ENCODE measurements around the gene ZFP64.

The ZFP64 gene

DNA sequence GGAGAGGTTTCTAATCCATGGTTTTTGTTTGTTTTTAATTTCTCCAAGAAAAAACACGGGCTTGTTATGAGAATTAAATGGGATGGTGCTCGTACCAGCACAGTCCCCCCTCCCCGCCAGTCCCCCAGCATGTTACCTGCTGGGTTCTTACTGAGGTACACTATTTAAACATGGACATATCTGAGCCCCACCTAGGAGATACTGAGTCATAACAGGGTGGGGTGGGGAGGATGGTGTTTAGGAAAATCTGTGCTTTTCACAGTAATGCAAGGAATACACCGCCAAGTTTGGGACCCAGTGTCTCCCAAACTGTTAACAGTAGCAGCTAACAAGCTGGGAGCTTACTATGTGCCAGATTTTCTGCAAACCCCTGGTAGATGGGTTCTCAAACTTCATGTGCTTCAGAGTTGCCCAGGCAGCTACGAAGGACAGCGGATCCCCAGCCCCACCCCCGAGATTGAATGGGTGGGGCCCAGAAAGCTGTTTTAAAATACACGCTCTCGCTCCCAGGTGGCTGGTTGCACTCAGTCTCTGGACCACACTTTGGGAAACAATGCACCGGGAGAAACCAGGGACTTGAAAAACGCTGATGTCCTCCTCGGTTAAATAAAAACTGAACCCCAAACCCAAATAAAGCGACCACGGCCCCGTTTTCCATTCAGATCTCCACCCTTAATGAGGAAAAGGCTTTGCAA lies 995 bp downstream of the ZFP64 start:
- Histone ChIP-seq H3K4me1 (ENCODE audit: control insufficient read depth, insufficient read depth, low read length) (peaks cover 5% of the 10 kb centered on the region; the same call in 1 of the 2 replicates), H3K9me3 (ENCODE audit: control insufficient read depth, insufficient read depth, low read depth, low read length) (no peaks in the 10 kb centered on the region), H3K27ac (ENCODE audit: extremely low read depth, low read depth, low read length) (peak overlapping the region; percentile 95), H3K36me3 (ENCODE audit: control insufficient read depth in 2 of 2, insufficient read depth in 1 of 2, low read length in 2 of 2) (peaks cover 1 to 14% of the 10 kb centered on the region in 2 experiments; a peak in 2 of 3 replicates), H3K4me3 (ENCODE audit: low read depth, low read length) (peak overlapping the region; percentile 94)
- POLR2A ChIA-PET, result no interaction called here
- TF ChIP-seq ZNF335 (tag by site-specific recombination; conservative IDR thresholded peaks at IDR 0.05) (peak; percentile 62), ZFP69B (tag by site-specific recombination; IDR thresholded peaks at IDR 0.05) (peak; percentile 95), ZNF146 (tag by site-specific recombination; IDR thresholded peaks at IDR 0.05) (no peak), KLF9 (tag by site-specific recombination; IDR thresholded peaks at IDR 0.05; ENCODE audit: low read depth) (peak; percentile 77), ZIC2 (tag by site-specific recombination; IDR thresholded peaks at IDR 0.05) (peak; percentile 49; the same call in 1 of the 2 replicates), KLF1 (tag by site-specific recombination; IDR thresholded peaks at IDR 0.05) (peak; percentile 60; the same call in 1 of the 2 replicates), ZFHX2 (tag by site-specific recombination; conservative IDR thresholded peaks at IDR 0.05) (no peak), ZSCAN30 (tag by site-specific recombination; IDR thresholded peaks at IDR 0.05) (no peak)
- TF ChIP-seq, protein P1, sequence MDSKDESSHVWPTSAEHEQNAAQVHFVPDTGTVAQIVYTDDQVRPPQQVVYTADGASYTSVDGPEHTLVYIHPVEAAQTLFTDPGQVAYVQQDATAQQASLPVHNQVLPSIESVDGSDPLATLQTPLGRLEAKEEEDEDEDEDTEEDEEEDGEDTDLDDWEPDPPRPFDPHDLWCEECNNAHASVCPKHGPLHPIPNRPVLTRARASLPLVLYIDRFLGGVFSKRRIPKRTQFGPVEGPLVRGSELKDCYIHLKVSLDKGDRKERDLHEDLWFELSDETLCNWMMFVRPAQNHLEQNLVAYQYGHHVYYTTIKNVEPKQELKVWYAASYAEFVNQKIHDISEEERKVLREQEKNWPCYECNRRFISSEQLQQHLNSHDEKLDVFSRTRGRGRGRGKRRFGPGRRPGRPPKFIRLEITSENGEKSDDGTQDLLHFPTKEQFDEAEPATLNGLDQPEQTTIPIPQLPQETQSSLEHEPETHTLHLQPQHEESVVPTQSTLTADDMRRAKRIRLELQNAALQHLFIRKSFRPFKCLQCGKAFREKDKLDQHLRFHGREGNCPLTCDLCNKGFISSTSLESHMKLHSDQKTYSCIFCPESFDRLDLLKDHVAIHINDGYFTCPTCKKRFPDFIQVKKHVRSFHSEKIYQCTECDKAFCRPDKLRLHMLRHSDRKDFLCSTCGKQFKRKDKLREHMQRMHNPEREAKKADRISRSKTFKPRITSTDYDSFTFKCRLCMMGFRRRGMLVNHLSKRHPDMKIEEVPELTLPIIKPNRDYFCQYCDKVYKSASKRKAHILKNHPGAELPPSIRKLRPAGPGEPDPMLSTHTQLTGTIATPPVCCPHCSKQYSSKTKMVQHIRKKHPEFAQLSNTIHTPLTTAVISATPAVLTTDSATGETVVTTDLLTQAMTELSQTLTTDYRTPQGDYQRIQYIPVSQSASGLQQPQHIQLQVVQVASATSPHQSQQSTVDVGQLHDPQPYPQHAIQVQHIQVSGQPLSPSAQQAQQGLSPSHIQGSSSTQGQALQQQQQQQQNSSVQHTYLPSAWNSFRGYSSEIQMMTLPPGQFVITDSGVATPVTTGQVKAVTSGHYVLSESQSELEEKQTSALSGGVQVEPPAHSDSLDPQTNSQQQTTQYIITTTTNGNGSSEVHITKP (tag by site-specific recombination; IDR thresholded peaks at IDR 0.05), result peak; percentile 28; the same call in 1 of the 2 replicates
- TF ChIP-seq, protein P2, sequence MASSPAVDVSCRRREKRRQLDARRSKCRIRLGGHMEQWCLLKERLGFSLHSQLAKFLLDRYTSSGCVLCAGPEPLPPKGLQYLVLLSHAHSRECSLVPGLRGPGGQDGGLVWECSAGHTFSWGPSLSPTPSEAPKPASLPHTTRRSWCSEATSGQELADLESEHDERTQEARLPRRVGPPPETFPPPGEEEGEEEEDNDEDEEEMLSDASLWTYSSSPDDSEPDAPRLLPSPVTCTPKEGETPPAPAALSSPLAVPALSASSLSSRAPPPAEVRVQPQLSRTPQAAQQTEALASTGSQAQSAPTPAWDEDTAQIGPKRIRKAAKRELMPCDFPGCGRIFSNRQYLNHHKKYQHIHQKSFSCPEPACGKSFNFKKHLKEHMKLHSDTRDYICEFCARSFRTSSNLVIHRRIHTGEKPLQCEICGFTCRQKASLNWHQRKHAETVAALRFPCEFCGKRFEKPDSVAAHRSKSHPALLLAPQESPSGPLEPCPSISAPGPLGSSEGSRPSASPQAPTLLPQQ (tag by site-specific recombination; IDR thresholded peaks at IDR 0.05), result peak; percentile 94
- TF ChIP-seq, protein P3, sequence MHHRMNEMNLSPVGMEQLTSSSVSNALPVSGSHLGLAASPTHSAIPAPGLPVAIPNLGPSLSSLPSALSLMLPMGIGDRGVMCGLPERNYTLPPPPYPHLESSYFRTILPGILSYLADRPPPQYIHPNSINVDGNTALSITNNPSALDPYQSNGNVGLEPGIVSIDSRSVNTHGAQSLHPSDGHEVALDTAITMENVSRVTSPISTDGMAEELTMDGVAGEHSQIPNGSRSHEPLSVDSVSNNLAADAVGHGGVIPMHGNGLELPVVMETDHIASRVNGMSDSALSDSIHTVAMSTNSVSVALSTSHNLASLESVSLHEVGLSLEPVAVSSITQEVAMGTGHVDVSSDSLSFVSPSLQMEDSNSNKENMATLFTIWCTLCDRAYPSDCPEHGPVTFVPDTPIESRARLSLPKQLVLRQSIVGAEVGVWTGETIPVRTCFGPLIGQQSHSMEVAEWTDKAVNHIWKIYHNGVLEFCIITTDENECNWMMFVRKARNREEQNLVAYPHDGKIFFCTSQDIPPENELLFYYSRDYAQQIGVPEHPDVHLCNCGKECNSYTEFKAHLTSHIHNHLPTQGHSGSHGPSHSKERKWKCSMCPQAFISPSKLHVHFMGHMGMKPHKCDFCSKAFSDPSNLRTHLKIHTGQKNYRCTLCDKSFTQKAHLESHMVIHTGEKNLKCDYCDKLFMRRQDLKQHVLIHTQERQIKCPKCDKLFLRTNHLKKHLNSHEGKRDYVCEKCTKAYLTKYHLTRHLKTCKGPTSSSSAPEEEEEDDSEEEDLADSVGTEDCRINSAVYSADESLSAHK (tag by site-specific recombination; IDR thresholded peaks at IDR 0.05), result no peak
- CTCF ChIA-PET, result interaction anchor here (1.3 kb wide), 2 partner anchors 12 to 41 kb away, joined by 3 to 4 read pairs; no protein-coding TSS in a partner anchor

DNA sequence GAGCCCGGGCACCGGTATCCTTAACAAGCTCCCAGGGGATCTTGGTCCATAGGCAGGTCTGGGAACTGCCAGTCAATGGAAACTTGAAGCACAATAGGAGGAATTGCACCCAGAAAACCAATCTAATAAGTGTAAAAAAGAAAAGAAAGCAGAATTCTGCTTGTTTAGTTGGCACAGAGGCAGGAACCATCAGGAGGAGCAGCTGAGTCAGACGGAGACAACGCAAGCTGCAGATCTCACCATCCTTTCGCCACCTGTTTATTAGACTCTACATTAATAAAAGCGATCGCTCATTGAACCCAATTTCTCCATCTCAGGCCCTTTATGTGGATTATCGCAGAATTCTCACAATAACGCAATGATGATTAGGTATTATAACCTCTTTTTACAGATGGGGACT lies 9.8 kb downstream of the ZFP64 start:
- ChIA-PET POLR2A (no interaction called here), CTCF (no interaction called here)
- H3K4me1 ChIP-seq (ENCODE audit: control insufficient read depth, insufficient read depth, low read length), result no peaks in the 10 kb centered on the region
- no peak overlapping the region for H3K27ac ChIP-seq (ENCODE audit: extremely low read depth, low read depth, low read length)
- peaks cover 17 to 63% of the 10 kb centered on the region in 2 experiments; a peak in 2 of 3 replicates for H3K36me3 ChIP-seq (ENCODE audit: control insufficient read depth in 2 of 2, insufficient read depth in 1 of 2, low read length in 2 of 2)
- TF ChIP-seq SP3 (tag by site-specific recombination; IDR thresholded peaks at IDR 0.05) (no peak), ZNF664 (tag by site-specific recombination; IDR thresholded peaks at IDR 0.05) (no peak), ZFP41 (tag by site-specific recombination; IDR thresholded peaks at IDR 0.05; ENCODE audit: borderline replicate concordance) (no peak), RBAK (tag by site-specific recombination; IDR thresholded peaks at IDR 0.05) (no peak), ZNF10 (tag by site-specific recombination; IDR thresholded peaks at IDR 0.05) (no peak), ZNF169 (tag by site-specific recombination; IDR thresholded peaks at IDR 0.05) (no peak), ZNF792 (tag by site-specific recombination; IDR thresholded peaks at IDR 0.05) (no peak), SCRT1 (tag by site-specific recombination; IDR thresholded peaks at IDR 0.05; ENCODE audit: borderline replicate concordance) (no peak), ZNF146 (tag by site-specific recombination; IDR thresholded peaks at IDR 0.05) (no peak), ZNF184 (tag by site-specific recombination; IDR thresholded peaks at IDR 0.05) (no peak), ZBTB21 (tag by site-specific recombination; IDR thresholded peaks at IDR 0.05) (no peak), ZNF510 (tag by site-specific recombination; IDR thresholded peaks at IDR 0.05; ENCODE audit: insufficient replicate concordance) (no peak)
- TF ChIP-seq, protein P4, sequence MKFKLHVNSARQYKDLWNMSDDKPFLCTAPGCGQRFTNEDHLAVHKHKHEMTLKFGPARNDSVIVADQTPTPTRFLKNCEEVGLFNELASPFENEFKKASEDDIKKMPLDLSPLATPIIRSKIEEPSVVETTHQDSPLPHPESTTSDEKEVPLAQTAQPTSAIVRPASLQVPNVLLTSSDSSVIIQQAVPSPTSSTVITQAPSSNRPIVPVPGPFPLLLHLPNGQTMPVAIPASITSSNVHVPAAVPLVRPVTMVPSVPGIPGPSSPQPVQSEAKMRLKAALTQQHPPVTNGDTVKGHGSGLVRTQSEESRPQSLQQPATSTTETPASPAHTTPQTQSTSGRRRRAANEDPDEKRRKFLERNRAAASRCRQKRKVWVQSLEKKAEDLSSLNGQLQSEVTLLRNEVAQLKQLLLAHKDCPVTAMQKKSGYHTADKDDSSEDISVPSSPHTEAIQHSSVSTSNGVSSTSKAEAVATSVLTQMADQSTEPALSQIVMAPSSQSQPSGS (tag by site-specific recombination; IDR thresholded peaks at IDR 0.05; ENCODE audit: low read depth), result no peak
- TF ChIP-seq, protein P5, sequence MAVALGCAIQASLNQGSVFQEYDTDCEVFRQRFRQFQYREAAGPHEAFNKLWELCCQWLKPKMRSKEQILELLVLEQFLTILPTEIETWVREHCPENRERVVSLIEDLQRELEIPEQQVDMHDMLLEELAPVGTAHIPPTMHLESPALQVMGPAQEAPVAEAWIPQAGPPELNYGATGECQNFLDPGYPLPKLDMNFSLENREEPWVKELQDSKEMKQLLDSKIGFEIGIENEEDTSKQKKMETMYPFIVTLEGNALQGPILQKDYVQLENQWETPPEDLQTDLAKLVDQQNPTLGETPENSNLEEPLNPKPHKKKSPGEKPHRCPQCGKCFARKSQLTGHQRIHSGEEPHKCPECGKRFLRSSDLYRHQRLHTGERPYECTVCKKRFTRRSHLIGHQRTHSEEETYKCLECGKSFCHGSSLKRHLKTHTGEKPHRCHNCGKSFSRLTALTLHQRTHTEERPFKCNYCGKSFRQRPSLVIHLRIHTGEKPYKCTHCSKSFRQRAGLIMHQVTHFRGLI (tag by site-specific recombination; IDR thresholded peaks at IDR 0.05), result no peak
- no peaks in the 10 kb centered on the region for H3K9me3 ChIP-seq (ENCODE audit: control insufficient read depth, insufficient read depth, low read depth, low read length)
- no peak overlapping the region for H3K4me3 ChIP-seq (ENCODE audit: low read depth, low read length)

All from HEK293 (cell line).